ENCODE measurements around the gene NLRC5.
A peak's percentile ranks its signal among the peaks of the same experiment; 100 is the strongest.

The NLRC5 gene

DNA sequence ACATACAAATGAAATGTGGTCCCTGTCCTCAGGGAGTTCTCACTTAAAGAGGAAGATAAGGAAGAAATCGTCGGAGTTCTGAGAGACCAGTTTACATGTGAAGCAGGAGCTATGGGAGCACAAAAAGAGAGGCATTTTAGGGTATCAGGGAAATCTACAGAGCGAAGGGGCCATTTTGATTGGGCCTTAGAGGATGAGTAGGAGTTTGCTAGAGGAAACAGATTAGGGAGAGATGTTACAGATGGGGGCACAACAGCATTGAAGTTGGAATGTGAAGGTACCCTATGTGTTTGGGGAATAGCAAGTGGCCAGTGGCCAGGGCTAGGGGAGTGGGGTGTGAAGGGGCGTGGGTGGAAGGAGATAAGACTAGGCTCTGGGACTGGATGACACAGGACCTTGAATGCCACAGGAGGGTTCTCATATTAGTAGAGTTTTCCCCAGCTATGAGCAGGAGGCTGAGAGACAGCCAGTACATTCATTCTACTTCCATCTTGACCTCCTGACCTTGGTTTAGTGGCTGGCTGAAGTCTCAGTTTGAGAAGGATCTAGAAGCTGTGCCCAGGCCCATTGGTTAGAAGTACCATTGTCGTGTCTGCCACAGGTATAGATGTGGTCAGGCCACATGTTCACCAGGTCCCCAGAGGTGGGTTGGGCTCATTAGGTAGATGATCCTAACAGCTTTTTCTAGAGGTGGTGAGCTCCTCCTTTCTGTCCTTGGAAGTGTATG, 137.8 kb downstream of the NLRC5 start:
- peak; percentile 96 for TF ChIP-seq ZFP3 (CRISPR knock-in tag; IDR thresholded peaks at IDR 0.05)
- no peak for TF ChIP-seq ZNF70 (CRISPR knock-in tag; IDR thresholded peaks at IDR 0.05)
- TF ChIP-seq PPARA (CRISPR knock-in tag; IDR thresholded peaks at IDR 0.05; ENCODE audit: borderline replicate concordance), result no peak
- TF ChIP-seq ZNF565 (CRISPR knock-in tag; conservative IDR thresholded peaks at IDR 0.05; ENCODE audit: low read depth), result no peak
- no peak for TF ChIP-seq ZC3H10 (CRISPR knock-in tag; IDR thresholded peaks at IDR 0.05)
- TF ChIP-seq, protein P1, sequence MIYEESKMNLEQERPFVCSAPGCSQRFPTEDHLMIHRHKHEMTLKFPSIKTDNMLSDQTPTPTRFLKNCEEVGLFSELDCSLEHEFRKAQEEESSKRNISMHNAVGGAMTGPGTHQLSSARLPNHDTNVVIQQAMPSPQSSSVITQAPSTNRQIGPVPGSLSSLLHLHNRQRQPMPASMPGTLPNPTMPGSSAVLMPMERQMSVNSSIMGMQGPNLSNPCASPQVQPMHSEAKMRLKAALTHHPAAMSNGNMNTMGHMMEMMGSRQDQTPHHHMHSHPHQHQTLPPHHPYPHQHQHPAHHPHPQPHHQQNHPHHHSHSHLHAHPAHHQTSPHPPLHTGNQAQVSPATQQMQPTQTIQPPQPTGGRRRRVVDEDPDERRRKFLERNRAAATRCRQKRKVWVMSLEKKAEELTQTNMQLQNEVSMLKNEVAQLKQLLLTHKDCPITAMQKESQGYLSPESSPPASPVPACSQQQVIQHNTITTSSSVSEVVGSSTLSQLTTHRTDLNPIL (CRISPR knock-in tag; IDR thresholded peaks at IDR 0.05; ENCODE audit: low read depth), result no peak
- no peak for ATAC-seq

DNA sequence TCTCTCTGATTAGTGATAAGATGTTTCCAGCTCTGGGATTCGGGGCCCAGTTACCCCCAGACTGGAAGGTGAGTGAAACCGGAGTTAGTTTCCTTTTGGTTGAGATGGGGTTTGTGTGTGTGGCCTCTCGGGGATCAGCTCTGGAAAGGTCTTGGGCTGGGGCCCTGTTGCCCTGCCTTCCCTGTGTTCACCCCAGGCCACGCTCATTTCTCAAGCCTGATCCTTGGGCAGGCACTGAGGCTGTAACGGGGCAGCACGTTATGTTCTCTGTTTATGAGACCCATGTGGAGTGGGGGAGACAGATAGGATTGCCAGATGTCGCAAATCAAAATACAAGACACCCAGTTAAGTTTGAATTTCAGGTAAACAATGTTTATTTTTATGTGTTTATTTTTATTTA, 138.5 kb downstream of the NLRC5 start:
- TF ChIP-seq SNAI2 (CRISPR knock-in tag; IDR thresholded peaks at IDR 0.05) (no peak), ARNTL (CRISPR knock-in tag; IDR thresholded peaks at IDR 0.05; ENCODE audit: borderline replicate concordance, low read depth) (no peak), TCF4 (CRISPR knock-in tag; IDR thresholded peaks at IDR 0.05; ENCODE audit: borderline replicate concordance) (no peak), ZNF70 (CRISPR knock-in tag; IDR thresholded peaks at IDR 0.05) (no peak), ZNF8 (CRISPR knock-in tag; IDR thresholded peaks at IDR 0.05) (no peak), ZC3H10 (CRISPR knock-in tag; IDR thresholded peaks at IDR 0.05) (no peak), PPARA (CRISPR knock-in tag; IDR thresholded peaks at IDR 0.05; ENCODE audit: borderline replicate concordance) (no peak), CSDC2 (CRISPR knock-in tag; IDR thresholded peaks at IDR 0.05) (no peak), ZNF565 (CRISPR knock-in tag; conservative IDR thresholded peaks at IDR 0.05; ENCODE audit: low read depth) (no peak), ZFP3 (CRISPR knock-in tag; IDR thresholded peaks at IDR 0.05) (no peak), TOX (CRISPR knock-in tag; IDR thresholded peaks at IDR 0.05; ENCODE audit: borderline replicate concordance) (no peak), BACH2 (CRISPR knock-in tag; IDR thresholded peaks at IDR 0.05; ENCODE audit: borderline replicate concordance) (no peak), ESRRG (CRISPR knock-in tag; IDR thresholded peaks at IDR 0.05) (no peak)
- TF ChIP-seq, protein P2, sequence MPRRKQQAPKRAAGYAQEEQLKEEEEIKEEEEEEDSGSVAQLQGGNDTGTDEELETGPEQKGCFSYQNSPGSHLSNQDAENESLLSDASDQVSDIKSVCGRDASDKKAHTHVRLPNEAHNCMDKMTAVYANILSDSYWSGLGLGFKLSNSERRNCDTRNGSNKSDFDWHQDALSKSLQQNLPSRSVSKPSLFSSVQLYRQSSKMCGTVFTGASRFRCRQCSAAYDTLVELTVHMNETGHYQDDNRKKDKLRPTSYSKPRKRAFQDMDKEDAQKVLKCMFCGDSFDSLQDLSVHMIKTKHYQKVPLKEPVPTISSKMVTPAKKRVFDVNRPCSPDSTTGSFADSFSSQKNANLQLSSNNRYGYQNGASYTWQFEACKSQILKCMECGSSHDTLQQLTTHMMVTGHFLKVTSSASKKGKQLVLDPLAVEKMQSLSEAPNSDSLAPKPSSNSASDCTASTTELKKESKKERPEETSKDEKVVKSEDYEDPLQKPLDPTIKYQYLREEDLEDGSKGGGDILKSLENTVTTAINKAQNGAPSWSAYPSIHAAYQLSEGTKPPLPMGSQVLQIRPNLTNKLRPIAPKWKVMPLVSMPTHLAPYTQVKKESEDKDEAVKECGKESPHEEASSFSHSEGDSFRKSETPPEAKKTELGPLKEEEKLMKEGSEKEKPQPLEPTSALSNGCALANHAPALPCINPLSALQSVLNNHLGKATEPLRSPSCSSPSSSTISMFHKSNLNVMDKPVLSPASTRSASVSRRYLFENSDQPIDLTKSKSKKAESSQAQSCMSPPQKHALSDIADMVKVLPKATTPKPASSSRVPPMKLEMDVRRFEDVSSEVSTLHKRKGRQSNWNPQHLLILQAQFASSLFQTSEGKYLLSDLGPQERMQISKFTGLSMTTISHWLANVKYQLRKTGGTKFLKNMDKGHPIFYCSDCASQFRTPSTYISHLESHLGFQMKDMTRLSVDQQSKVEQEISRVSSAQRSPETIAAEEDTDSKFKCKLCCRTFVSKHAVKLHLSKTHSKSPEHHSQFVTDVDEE (CRISPR knock-in tag; IDR thresholded peaks at IDR 0.05), result no peak
- TF ChIP-seq, protein P3, sequence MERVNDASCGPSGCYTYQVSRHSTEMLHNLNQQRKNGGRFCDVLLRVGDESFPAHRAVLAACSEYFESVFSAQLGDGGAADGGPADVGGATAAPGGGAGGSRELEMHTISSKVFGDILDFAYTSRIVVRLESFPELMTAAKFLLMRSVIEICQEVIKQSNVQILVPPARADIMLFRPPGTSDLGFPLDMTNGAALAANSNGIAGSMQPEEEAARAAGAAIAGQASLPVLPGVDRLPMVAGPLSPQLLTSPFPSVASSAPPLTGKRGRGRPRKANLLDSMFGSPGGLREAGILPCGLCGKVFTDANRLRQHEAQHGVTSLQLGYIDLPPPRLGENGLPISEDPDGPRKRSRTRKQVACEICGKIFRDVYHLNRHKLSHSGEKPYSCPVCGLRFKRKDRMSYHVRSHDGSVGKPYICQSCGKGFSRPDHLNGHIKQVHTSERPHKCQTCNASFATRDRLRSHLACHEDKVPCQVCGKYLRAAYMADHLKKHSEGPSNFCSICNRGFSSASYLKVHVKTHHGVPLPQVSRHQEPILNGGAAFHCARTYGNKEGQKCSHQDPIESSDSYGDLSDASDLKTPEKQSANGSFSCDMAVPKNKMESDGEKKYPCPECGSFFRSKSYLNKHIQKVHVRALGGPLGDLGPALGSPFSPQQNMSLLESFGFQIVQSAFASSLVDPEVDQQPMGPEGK (CRISPR knock-in tag; IDR thresholded peaks at IDR 0.05; ENCODE audit: borderline replicate concordance), result no peak
- TF ChIP-seq, protein P1 (CRISPR knock-in tag; IDR thresholded peaks at IDR 0.05; ENCODE audit: low read depth), result no peak
- no peak for ATAC-seq

DNA sequence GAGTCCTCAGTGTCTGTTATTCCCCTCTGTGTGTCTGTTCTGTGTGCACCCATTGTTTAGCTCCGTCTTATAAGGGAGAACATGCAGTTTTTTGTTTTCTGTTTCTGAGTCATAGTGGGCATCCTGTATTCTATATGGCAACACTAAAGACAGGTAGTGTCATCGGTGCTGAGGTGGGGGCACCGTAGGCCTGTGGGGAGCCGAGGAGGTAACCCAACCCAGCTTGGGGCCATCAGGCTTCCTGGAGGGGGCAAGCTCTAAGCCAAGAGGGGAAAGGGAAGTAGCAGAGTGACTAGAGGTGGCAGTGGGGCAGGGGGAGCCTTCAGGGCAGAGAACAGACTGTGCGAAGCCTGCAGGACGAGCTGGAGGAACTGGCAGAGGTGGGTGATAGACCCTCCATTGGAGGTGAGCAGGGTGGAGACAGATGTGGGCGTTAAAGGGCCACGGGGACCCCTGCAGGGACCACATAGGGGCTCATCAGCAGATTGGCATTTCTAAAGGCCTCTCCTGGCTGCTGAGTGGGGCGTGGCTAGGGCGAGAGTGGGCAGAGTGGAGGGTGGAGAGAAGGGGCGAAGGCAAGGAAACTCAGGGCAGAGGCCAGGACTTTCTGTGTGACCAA, 139.5 kb downstream of the NLRC5 start:
- no peak for ATAC-seq
- TF ChIP-seq CSDC2 (CRISPR knock-in tag; IDR thresholded peaks at IDR 0.05) (no peak), ZC3H10 (CRISPR knock-in tag; IDR thresholded peaks at IDR 0.05) (no peak), ZNF70 (CRISPR knock-in tag; IDR thresholded peaks at IDR 0.05) (no peak), RARB (CRISPR knock-in tag; IDR thresholded peaks at IDR 0.05) (no peak), ZFP30 (CRISPR knock-in tag; IDR thresholded peaks at IDR 0.05) (no peak)

DNA sequence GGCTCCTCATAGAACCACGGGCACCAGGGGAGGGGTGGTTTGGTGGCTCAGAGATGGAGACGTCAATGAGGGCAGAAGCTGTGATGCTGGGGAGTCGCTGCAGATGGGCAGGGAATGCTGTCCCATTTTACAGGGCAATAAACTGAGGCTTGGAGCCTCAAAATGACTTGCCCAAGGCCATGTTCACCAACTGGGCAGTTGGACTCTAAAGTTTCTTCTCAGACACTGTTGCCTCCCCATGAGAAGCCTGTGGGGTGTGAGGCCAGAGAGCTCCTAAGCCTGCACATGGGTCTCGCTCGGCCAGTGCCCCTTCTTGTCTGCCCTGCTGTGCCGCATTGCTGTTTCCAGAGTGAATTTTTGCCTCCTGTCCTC, 141.6 kb downstream of the NLRC5 start:
- TF ChIP-seq ESRRG (CRISPR knock-in tag; IDR thresholded peaks at IDR 0.05) (no peak), SNAI2 (CRISPR knock-in tag; IDR thresholded peaks at IDR 0.05) (no peak), TOX (CRISPR knock-in tag; IDR thresholded peaks at IDR 0.05; ENCODE audit: borderline replicate concordance) (no peak), ZFP30 (CRISPR knock-in tag; IDR thresholded peaks at IDR 0.05) (no peak)
- TF ChIP-seq, protein P1 (CRISPR knock-in tag; IDR thresholded peaks at IDR 0.05; ENCODE audit: low read depth), result no peak
- TF ChIP-seq, protein P3 (CRISPR knock-in tag; IDR thresholded peaks at IDR 0.05; ENCODE audit: borderline replicate concordance), result no peak

More for the DNA sequence above, 141.6 kb downstream of the NLRC5 start:
- ATAC-seq, result no peak

All from SK-N-SH treated with all-trans-retinoic acid at 6 μM for 48 hours (cell line).